RPMI7951 (cell line): ENCODE results near the gene CPLANE2. TPM values are rescaled to one million over a fixed set of nuclear protein-coding genes. Genes with fewer than 3 reads are reported as not detected.
A peak's percentile ranks its signal among the peaks of the same experiment; 100 is the strongest.

Experiments used
- DNase-seq: peaks from one replicate; pipeline ENCODE4 v3.0.0-alpha.2; 2012; ENCODE audit warnings: low read depth
- total RNA-seq: library from RNA; depleted of rRNA; stranded (reverse); fragments of >200 nt; shearing (Covaris generic); gene quantifications from 2 replicates; pipeline ENCODE4 v1.2.3, GENCODE V29; 2014; rRNA removed

Gene CPLANE2
- total RNA-seq, 1 experiment from 2014 or later, result 2.4 TPM

GRCh38 chr1:16189921-16190621 is 46.9 kb downstream of the CPLANE2 start:
- peak; percentile 92 for DNase-seq

- DNase-seq, result peak; percentile 93
These were observed 48.0 kb downstream of the CPLANE2 start for GRCh38 chr1:16189003-16189402.

- DNase-seq, result peak; percentile 75
These were observed 49.1 kb downstream of the CPLANE2 start for GRCh38 chr1:16187748-16188401.

GRCh38 chr1:16186655-16187235 is 50.2 kb downstream of the CPLANE2 start:
- DNase-seq, result no peak

- DNase-seq, result no peak
These were observed 52.3 kb downstream of the CPLANE2 start for GRCh38 chr1:16184557-16185303.

- no peak for DNase-seq
These were observed 53.0 kb downstream of the CPLANE2 start for GRCh38 chr1:16183765-16184556.

- peak; percentile 80 for DNase-seq
These were observed 53.8 kb downstream of the CPLANE2 start for GRCh38 chr1:16183179-16183578.

GRCh38 chr1:16181887-16182719 is 54.9 kb downstream of the CPLANE2 start:
- DNase-seq, result peak; percentile 97

Other genes starting within 250 kb of the CPLANE2 start
- gene SRARP, start 232.9 kb downstream of the CPLANE2 start, total RNA-seq, result not detected in 2 replicates
- 7.1 and 7.9 TPM in 2 replicates for gene HSPB7, start 219.1 kb downstream of the CPLANE2 start, total RNA-seq
- 0.12 TPM in 1 of 2 replicates, not detected in the other for gene CLCNKA, start 215.1 kb downstream of the CPLANE2 start, total RNA-seq
- gene CLCNKB, start 193.4 kb downstream of the CPLANE2 start, total RNA-seq, result not detected in 2 replicates
- gene FAM131C, start 163.5 kb downstream of the CPLANE2 start, total RNA-seq, result 0.20 TPM in 1 of 2 replicates, not detected in the other
- gene EPHA2, start 81.1 kb downstream of the CPLANE2 start, total RNA-seq, result 47.1 and 53.4 TPM in 2 replicates
- gene ARHGEF19, start 24.5 kb downstream of the CPLANE2 start, total RNA-seq, result 8.3 and 10.7 TPM in 2 replicates
- gene FBXO42, start 115.3 kb upstream of the CPLANE2 start, total RNA-seq, result 14.6 and 21.3 TPM in 2 replicates
- gene SZRD1, start 130.1 kb upstream of the CPLANE2 start, total RNA-seq, result 77.1 and 91.3 TPM in 2 replicates
- not detected in 2 replicates for gene SPATA21, start 200.2 kb upstream of the CPLANE2 start, total RNA-seq
- gene NECAP2, start 203.5 kb upstream of the CPLANE2 start, total RNA-seq, result 88.9 and 102 TPM in 2 replicates